HG03565 (cell line): ENCODE results near the gene KRT25.

Experiments used
- ATAC-seq: cut with Tn5 transposase; IDR thresholded peaks from one replicate; pipeline ENCODE4 v1.9.1; 2021; ENCODE audit warnings: mild to moderate bottlenecking, moderate library complexity; ENCODE audit not compliant: unreplicated experiment

KRT25 gene

DNA sequence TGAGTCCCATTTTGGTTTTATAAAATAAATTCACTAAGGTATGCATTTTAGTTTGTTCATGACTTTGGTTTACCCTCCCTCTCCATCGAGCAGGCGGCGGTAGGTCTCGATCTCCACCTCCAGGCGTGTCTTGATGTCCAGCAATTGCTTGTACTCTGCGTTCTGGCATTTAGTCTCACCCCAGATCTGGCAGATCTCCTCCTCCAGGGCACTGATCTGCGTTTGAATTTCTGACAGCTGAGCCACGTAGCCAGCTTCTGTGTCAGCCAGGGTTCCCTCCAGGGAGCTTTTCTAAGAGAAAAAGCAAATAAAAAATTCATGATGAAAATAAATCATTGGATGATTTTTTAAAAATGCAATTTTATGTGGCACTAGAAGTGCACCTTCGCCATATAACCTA is 55.8 kb downstream of the KRT25 start:
- ATAC-seq = no peak
